Superior temporal gyrus (tissue), 1 donor: ENCODE data around the gene LPAR1.
"Not testable (repeated sequence)": the region's sequence is repeated elsewhere in the genome, so short reads cannot be mapped to it uniquely, and the experiment has no call there.

Source experiments
- DNase-seq: peaks from one replicate; pipeline ENCODE4 v3.0.0-alpha.2; 2016; ENCODE audit errors: extremely low spot score

The LPAR1 gene, protein sequence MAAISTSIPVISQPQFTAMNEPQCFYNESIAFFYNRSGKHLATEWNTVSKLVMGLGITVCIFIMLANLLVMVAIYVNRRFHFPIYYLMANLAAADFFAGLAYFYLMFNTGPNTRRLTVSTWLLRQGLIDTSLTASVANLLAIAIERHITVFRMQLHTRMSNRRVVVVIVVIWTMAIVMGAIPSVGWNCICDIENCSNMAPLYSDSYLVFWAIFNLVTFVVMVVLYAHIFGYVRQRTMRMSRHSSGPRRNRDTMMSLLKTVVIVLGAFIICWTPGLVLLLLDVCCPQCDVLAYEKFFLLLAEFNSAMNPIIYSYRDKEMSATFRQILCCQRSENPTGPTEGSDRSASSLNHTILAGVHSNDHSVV

DNA sequence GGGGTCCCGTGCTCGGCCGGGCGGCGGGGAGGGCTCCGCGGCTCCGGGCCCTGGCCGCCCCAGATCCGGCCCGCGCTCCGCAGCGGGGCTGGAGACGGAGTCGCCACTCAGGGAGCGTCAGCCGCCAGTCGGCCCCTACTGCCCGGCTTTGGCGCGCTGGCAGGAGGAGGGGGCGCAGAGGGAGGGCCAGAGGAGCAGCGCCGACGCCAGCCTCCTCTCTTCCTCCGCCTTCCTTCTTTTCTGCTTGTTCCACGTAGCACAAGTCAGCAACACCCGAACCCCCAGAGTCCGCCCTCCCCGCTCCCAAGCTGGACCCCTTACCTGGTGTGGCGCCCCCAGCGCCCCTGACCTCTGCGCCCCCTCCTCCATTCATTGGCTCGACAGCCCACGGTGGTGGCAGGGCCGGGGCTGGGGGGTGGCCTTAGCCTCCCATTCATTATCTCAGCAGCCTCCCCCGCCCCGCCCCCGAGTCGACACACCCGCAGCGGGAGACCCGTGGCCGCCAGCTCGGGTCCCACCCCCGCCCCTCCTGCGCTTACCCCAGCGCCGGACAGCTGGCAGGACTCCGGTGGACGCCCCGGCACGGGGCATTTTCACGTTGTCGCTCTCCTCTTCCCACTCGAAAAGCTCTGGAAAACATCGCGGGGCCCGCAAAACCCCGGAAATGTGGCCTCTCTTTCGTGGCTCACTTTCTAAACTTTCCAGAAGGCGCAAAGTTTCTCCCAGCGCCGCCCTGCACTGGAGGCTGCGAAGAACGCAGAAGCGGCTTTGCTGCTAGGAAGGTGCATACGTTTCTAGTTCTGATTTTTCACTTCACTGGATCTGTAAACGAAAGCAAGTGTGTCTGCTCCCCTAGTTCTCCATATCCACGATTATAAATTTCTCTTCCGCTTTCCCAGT, at the start of gene LPAR1:
Gene LPAR1, minus strand, starts transcription at position 140 of the 900 bp plus-strand sequence. CDS start 66,353 bp downstream, outside the sequence.
- DNase-seq, result peak; percentile 57

DNA sequence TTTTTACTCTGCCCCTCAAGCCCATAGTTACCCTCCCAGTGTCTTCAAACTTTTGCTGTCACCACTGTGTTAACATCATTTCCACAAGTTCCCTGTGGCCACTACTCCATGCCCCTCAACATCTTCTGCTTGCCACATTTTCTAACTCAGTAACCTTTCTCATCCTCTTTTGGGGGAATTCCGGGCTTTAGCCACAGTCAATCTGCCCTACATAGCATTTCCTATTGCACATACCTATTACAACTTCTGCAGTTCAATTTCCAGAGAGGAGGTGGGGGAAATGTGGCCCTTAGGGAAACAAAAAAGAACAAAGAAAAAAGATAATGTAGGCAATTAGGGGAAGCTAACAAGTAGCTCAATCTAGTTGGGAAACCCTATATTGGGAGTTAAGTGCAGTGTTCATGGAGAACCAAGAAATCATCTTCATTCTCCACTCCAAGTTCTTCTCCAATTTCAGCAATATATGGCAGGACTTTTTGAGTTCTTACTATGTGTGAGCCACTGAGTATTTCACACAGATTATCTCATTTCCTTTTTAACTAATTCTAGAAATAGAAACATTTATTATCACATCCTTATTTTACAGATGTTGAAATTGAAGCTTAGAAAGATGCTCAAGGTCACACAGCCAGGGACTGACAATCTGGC, 40.2 kb upstream of the LPAR1 start:
- DNase-seq, result no peak

DNA sequence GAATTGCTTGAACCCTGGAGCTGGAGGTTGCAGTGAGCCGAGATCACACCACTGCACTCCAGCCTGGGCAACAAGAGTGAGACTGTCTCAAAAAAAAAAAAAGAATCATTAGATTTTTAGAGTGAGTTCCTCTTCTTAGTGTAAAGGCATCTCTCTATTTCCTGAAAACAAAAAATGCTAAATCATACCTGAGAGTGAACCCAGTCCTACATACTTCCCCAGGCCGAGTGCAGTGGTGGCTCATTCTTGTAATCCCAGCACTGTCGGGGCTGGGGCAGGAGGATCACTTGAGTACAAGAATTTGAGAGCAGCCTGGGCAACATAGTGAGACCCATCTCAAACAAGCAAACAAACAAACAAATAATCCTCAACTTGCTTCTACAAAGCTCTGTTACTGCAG, 38.2 kb upstream of the LPAR1 start:
- no peak for DNase-seq

DNA sequence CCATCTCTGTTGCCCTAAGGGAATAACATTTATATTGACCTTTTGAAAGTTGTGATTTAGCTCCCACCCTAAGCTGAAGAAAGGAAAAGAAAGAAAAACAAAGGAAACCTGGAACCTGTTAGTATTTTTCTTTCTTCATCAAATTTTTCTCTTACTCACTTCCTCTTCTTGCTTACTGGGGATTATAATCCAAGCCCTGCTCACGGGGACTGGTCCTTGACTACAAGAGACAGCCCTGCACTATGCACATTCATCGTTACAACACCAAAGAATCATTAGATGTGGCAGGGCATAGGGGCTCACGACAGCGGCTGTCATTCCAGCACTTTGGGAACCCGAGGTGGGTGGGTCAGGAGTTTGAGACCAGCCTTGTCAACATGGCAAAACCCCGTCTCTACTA, 37.8 kb upstream of the LPAR1 start:
- no peak for DNase-seq

DNA sequence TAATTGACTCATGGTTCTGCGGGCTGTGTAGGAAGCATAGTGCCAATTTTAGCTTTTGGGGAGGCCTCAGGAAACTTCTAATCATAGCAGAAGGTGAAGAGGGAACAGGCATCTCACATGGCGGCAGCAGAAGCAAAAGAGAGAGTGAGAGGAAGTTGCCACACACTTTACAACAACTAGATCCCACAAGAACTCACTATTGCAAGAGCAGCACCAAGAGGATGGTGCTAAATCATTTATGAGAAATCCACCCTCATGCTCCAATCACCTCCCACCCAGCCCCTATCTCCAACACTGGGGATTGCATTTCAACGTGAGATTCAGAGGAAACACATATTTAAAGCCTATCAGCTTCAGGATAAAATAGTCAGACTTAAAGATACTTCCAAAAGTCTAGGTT, 36.1 kb upstream of the LPAR1 start:
- DNase-seq, result no peak

DNA sequence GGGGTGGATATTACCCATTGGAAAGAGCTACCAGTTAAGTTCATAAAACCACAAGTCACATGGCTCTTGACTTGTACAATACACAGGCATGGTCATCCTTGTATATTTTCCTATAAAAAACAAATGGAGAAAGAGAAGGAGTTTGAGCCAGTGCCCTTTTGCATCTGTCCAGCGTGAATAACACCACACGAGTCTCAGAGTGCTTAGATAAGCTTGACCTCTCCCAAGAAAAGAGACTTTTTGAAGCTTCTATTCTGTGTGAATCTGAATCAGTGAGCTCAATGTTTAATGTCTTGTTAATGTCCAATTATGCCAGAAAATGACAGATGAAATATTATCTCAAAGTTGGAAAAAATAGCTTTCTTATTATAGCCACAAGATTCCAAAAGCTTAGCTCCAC, 30.9 kb upstream of the LPAR1 start:
- no peak for DNase-seq

DNA sequence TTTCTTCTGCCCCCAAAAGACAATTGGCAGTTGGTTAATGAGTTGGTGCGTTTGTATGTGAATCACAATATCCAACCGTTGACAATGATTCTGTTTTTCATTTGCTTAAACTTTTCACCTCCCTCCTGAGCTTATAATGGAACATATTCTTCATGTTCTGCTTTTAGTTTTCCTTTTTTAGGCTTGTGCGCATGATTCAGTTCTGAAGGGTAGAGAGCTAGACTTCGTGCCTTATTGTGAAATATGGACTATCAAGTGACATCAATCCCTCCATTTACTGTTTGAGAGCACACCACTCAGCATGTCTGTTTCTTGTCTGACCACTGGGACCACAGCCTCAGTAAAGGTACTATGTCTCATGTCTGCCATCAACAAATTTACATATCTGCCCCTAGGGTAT, 30.5 kb upstream of the LPAR1 start:
- DNase-seq, result no peak

DNA sequence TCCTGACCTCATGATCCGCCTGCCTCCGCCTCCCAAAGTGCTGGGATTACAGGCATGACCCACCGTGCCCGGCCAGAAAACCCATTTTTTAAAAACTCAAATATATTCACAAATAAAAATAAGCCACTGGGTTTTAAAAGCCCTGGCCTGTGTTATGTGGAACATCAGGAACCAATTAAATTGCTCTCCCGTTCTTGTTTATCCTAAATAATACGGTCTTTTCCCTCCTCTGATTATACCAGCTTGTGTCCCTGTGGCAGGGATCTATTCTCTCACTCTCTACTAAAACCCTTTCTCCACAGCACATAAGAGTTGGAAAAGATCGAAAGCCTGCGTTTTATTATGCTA, 30.1 kb upstream of the LPAR1 start:
- DNase-seq, result no peak

DNA sequence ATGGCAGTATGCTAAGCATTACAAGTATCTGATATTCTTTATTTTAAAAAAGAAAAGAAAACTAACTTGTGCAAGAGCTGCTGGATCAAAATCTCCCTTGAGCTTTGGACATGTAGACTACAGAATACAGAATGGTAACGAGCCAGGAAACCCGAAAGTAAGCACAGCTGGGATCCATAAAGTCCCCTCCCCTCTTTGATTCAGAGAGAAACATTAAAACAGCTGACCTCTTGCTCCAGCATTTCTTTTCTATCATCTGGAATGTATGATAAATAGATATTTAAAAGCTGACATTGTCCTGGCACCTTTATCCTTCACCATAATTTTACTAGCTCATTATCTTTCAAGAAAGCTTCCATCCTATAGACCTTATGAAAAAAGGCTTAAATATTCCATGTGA, 28.2 kb upstream of the LPAR1 start:
- no peak for DNase-seq

DNA sequence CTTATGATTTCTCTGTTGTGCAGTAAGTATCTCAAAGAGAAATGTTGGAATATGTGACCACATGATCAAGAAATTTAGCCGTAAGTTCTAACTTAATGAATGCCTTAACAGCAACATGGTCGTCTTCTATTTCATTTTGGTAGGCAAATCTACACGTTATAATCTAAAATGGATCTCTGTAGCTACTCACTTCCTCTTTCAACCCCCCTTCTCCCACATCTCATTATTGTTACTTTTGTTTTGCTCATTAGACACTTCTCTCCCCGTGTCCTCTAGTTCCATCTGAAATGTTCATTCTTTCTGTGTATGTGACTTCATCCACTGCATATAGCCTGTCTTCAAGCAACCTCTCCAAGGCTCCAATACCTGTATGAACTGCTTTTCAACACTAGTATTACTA, 27.1 kb upstream of the LPAR1 start:
- no peak for DNase-seq

DNA sequence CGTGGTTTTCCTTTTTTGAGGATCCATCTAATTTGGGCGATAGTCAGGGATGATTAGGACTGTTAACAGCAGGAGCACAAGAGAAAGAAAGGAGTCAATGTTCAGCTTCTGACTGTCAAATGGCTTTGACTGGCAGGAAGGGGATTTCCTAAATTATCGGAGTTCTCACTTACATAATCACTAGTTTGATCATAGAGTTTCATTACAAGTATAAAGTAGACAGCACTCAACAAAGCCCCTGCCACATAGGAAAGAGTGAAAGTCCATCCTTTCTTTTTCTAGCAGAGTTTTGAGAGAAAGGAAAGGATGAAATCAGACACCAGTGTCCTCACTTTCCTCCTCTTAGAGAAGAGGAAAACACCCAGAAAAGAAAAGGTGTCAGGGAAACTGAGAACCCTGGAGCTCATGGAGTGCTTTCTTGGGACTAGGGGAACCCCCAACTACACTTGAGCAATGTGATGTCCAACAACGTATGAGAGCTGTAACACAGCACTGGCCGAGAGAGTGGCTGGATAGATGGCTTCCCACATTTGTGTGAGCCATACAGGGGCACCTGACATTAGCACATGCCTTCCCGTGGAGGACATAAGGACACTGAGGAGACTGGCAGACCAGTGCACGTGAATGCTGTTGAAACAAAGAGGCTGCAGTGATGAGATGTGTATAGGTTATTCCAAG, 26.0 kb upstream of the LPAR1 start:
- no peak for DNase-seq

DNA sequence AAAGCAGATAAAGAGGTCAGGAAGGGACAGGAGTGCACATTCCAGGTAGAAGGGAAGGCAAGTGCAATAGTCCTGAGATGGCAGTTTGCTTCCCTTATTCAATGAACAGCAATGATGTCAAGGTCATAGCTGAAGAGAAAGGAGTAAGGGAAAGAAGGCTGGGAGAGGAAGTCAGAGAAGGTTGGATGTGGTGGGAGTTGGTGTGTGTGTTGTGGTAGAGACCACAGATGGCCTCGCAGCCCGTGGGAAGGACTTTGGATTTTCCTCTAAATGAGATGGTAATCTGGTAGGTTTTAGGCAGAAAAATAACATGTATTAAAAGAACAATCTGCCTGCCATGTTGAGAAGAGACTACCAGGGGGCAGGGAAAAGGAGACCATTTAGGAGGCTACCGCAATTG, 25.1 kb upstream of the LPAR1 start:
- DNase-seq, result no peak

DNA sequence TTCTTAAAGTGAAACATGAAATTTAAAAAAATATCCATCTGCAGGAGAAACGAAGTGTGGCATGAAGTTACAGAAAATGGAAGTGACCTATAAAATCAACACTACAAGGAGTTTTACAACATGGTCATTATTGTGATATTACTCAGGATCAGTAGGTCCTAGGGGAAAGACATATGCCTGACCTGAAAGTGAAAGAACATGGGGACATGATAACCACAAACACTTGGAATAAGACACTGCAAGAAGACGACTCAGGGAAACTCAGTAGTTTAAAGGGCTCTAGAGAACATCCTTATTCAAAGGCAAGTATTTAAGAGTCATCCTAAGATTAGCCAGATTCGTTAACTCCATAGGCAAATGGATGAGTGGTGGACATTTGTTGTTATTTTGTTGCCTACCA, 19.9 kb upstream of the LPAR1 start:
- no peak for DNase-seq

DNA sequence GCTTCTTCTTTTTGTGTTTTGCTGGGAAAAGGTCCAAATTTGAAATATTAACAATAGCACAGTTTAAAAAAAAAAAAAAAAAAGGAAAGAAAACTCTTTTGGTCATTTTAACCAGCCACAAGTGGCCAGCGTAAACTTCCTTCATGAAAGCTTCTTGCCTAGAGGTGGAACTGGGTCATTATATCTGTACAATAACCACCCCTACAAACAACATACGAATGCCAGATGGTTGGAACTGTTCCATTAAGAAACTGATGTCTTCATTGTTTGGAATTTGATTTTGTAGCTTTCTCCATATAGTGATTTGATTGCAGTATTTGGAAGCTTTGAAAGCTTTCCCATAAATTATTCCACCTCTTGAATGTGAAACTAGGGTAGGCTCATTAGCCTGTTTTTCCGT, 18.3 kb upstream of the LPAR1 start:
- no peak for DNase-seq

DNA sequence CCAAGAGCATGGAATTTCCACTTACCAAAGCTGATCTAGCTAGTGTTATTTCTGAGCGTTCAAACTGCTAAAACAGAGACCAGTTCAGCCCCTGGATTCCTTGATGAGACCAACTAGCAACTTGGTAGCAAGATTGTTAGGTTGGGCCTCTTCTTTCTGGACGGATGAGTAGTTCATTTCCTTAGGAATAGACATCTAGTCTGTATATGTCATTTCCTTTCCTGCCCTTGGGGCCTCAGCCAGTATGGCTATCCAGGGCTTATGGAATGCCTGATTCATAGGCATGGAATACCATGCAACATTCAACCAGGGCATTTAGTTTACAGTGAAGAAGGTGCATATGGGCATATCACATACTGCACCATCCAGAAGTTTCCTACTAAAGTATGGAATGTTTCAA, 14.5 kb upstream of the LPAR1 start:
- no peak for DNase-seq

DNA sequence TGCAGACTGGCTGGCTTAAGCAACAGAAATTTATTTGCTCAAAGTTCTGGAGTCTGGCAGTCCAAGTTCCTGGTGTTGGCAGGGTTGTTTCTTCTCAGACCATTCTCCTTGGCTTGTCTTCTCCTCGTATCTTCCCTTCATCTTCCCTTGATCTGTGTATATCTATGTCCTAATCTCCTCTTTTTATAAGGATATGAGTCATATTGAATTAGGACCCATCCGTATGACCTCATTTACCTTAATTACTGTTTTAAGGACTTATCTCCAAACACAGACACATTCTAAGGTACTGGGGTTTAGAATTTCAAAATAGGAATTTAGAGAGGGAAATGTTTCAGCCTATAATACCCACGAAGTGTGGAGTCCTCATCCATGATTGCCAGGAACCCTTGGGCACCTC, 13.1 kb upstream of the LPAR1 start:
- no peak for DNase-seq

DNA sequence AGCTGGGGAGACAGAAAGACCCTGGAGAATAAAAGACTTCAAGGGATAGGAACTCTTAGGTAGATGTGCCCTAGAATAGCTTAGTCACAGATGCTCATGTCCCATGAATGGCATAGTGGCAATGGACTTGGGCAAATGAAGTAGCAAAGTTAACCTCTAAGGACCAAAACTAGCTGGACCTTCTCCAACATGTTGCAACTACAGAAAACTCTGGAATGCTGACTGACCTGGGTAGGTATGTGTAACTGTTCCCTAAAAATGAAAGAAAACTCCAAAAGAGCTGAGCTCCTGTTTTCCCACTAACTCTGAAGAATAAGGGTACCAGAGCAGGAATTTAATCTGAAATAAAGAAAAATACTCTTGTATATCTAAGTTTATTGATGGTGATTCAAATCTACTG, 12.5 kb upstream of the LPAR1 start:
- DNase-seq, result no peak

DNA sequence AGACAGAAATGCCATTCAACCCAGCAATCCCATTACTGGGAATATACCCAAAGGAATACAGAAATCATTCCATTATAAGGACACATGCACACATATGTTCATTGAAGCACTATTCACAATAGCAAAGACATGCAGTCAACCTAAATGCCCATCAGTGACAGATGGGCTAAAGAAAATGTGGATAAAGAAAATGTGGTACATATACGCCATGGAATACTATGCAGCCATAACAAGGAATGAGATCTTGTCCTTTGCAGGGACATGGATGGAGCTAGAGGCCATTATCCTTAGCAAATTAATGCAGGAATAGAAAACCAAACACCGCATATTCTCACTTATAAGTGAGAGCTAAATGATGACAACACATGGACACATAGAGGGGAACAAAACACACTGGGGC, 9.0 kb upstream of the LPAR1 start:
- DNase-seq, result not testable (repeated sequence)

DNA sequence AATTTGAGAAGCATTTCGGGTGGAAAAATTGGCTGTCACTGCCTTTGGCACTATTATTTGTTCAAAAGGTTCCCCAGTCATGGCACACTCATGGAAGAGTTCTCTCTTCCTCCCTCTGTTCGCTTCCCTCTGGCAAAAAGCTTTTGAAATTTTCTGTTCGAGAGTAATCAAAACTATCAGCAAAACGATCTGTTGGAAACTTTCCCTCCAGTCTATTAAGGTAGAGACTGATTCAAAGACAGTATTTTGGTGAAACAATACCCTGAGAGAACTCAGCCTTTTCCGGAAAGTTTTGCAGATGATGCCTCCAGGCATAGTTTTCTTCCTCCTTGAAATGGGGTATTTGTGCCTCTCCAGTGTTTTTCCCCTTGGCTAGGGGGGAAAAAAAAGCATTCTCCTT, 3.6 kb upstream of the LPAR1 start:
- DNase-seq, result no peak

DNA sequence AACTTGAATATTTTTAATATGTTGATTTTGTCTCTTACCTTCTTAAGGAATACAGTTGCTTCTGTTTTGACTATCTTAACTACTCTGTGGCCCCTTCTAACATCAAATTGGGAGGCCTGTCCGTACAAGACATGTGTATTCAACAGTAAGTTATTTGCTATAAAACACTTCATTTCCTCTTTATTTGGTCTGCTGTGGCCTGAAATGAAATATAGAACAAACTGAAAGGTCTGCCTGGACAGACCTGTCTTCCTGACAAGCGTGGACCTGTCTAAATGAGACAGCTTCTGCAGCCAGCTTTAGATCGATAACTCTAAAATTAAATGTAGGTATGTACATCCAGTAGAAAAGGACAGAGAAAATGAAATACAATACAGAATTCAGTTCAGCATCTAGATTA, 2.2 kb upstream of the LPAR1 start:
- DNase-seq, result no peak

DNA sequence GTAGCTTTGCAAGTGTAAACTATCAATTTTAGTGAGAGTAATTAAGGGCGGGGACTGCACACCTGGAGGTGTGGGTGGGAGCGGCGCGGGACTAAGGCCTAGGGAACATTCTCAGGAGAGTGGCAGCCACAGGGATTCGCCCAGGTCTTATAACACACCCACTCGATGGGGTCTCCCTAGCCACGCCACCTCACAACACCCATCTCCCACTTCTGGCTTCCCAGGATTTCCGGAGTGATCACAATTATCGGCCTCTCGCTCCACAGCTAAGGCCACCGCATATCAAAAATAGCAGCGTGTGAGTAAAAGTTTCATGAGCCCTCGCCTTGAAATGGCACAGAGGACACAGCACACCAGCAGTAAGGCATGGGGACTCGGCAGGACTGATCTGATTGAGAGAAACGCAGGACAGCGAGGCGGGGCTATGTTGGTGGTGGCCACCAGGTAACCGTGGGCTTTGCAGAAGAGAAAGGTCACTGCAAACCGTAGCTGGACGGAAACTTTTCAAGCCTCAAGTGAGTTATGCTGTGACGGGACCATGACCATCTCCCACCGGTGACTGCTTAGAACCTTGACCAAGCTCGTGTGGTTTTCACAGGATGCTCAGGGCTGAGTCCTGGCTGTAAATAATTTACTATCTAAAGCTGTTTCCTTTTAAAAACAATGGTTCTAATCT, 1.1 kb upstream of the LPAR1 start:
- DNase-seq, result no peak
